OCI-LY3 (cell line): ENCODE measurements around the gene DPY19L1.

Experiments
- CTCF ChIP-seq: fragments of 200-600, 300-600 bp; sonication (generic); IDR thresholded peaks from 2 replicates; pipeline ENCODE4 v1.5.1; 2014; ENCODE audit warnings: antibody characterized with exemption, low read length, low read depth
- EZH2phosphoT487 ChIP-seq: fragments of 200-600 bp; shearing (Covaris generic); IDR thresholded peaks from 2 replicates; pipeline ENCODE4 v1.6.1; 2018; ENCODE audit warnings: antibody characterized with exemption, mixed run types, low read depth

DNA sequence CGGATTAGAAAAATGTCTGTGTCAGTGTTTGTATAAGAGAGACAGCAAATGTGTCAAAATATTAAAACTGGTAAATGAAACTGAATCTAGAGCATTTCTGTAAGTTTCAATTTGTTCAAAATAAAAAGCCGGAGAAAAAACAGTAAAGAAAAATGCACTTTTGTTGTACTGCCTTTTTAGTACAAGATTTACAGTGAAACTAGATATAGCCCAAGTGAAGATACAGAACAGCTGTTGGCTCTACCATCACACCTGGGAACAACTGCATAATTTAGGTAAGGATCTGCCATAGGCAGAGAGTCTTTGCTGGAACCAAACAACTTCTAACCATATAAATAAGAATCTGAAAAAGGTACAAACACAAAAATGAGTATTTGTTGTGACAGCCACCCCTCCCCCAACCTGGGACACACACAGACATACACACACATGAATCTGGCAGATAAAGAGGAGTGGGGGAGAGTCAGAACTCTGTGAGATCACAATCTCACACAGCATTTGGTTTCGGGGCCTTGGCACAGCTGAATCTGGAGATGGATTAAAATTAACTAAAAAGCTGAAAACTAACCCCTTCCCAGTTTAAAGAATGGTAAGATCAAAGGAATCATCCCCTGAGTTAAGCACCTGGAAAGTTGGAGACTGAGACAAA lies 54.8 kb downstream of the DPY19L1 start:
- TF ChIP-seq CTCF = no peak
- no peak for TF ChIP-seq EZH2phosphoT487
